Lung (tissue), 12 donors: ENCODE measurements around the gene IFI16. TPM values are rescaled to one million over a fixed set of nuclear protein-coding genes. Genes with fewer than 3 reads are reported as not detected.
A peak's percentile ranks its signal among the peaks of the same experiment; 100 is the strongest.
"Not testable (repeated sequence)": the region's sequence is repeated elsewhere in the genome, so short reads cannot be mapped to it uniquely, and the experiment has no call there.

Experiments used
- ATAC-seq: fragments of 200-7000 bp; cut with Tn5 transposase; one replicate; pipeline ENCODE4 v1.9.1; 2020; ENCODE audit warnings: moderate number of reproducible peaks; ENCODE audit not compliant: insufficient read depth, low FRiP score
- DNase-seq, 3 donors: peaks; one replicate each; pipeline ENCODE4 v3.0.0-alpha.2; 2013 to 2017
- H3K27ac ChIP-seq, 2 donors: one replicate each; pipeline ENCODE4 v1.5.1; 2013; ENCODE audit warnings: mild to moderate bottlenecking in 2 of 2, moderate library complexity in 2 of 2, control low read depth in 1 of 2, inconsistent platforms in 1 of 2, low read depth in 1 of 2, low read length in 1 of 2
- H3K27me3 ChIP-seq, 3 donors: one replicate each; pipeline ENCODE4 v1.5.1; 2013; ENCODE audit warnings: low read length in 2 of 3; ENCODE audit not compliant: control insufficient read depth in 3 of 3, insufficient read depth in 3 of 3
- H3K36me3 ChIP-seq, 4 donors: one replicate each; pipeline ENCODE4 v1.5.1; 2013; ENCODE audit warnings: low read length in 4 of 4, mild to moderate bottlenecking in 1 of 4, moderate library complexity in 1 of 4; ENCODE audit not compliant: control insufficient read depth in 4 of 4, insufficient read depth in 4 of 4
- H3K4me1 ChIP-seq, 5 donors: one replicate each; pipeline ENCODE4 v1.5.1; 2013; ENCODE audit warnings: low read length in 5 of 5, mild to moderate bottlenecking in 2 of 5, moderate library complexity in 1 of 5; ENCODE audit not compliant: control insufficient read depth in 5 of 5, insufficient read depth in 5 of 5
- H3K4me3 ChIP-seq: one replicate; pipeline ENCODE4 v1.5.1; 2013; ENCODE audit warnings: mild to moderate bottlenecking, control low read depth, moderate library complexity
- H3K9ac ChIP-seq, 2 donors: one replicate each; pipeline ENCODE4 v1.5.1; 2013; ENCODE audit warnings: low read length in 2 of 2, control low read depth in 1 of 2; ENCODE audit not compliant: insufficient read depth in 1 of 2
- H3K9me3 ChIP-seq, 4 donors: one replicate each; pipeline ENCODE4 v1.5.1; 2013; ENCODE audit warnings: low read length in 3 of 4, mild to moderate bottlenecking in 1 of 4, moderate library complexity in 1 of 4; ENCODE audit not compliant: control insufficient read depth in 4 of 4, insufficient read depth in 3 of 4
- WGBS, 2 donors: extraction: QIAGEN DNeasy Blood & Tissue Kit; methylation state at CpG; one replicate each; pipeline ENCODE4 v1.1.7; 2013; 5-methylcytosine and 5-hydroxymethylcytosine counted together
- polyA plus RNA-seq, 2 donors: library from polyadenylated mRNA; stranded (reverse); fragments of 200-250 nt; gene quantifications; one replicate each; pipeline ENCODE4 v1.2.1, GENCODE V29; 2013
- total RNA-seq, 2 donors: library from RNA; depleted of rRNA in 1 of 2; stranded (reverse); fragments of >200 nt in 1 of 2; gene quantifications; one replicate each; pipeline ENCODE4 v1.2.1, GENCODE V29; 2014 to 2021
- TF ChIP-seq, protein P1 (sequence below): IDR thresholded peaks from 2 replicates; pipeline ENCODE4 v1.5.1; 2012; ENCODE audit warnings: mild to moderate bottlenecking; ENCODE audit errors: control extremely low read depth, extremely low read depth
- donor health status: control.
- donor health status: control.
- donor health status: Bipolar disorder and iron deficiency.
- donor health status: healthy.
- donor health status: DM: yes; HTN: yes; CAD: no.

The IFI16 gene
- total and polyA plus RNA-seq, 4 donors, result 60.7 to 124 (median 81.4) TPM

DNA sequence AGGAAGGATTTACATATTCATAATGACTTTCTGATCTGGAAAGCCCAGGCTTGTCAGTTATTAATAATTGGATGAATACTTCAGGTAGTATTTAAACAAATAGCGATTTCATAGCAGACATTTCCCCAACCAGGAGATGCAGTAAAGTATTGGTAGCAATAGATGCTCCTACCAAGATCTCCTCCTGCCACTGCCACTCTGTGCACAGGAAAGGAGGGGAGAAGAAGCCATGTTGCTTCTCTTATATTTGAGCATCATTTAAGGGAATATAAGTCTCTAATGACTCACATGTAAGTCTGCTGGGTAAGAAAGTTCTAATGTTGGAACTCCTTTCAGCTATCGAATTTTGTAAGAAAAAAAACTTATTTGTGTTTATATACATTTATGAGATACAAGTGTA, 420 bp upstream of the IFI16 start:
- H3K9ac ChIP-seq, result peak overlapping the region in 1 of 2 donors; percentile 84
- H3K36me3 ChIP-seq, result peaks cover 0 to 2% (median 0%) of the 10 kb centered on the region in 4 donors
- H3K4me1 ChIP-seq, result peaks cover 0 to 19% (median 7%) of the 10 kb centered on the region in 5 donors
- H3K27ac ChIP-seq, result peak overlapping the region; percentile 90 to 91
- no peaks in the 10 kb centered on the region for H3K9me3 ChIP-seq
- ATAC-seq (no peak), DNase-seq (no peak)
- TF ChIP-seq, protein P1, sequence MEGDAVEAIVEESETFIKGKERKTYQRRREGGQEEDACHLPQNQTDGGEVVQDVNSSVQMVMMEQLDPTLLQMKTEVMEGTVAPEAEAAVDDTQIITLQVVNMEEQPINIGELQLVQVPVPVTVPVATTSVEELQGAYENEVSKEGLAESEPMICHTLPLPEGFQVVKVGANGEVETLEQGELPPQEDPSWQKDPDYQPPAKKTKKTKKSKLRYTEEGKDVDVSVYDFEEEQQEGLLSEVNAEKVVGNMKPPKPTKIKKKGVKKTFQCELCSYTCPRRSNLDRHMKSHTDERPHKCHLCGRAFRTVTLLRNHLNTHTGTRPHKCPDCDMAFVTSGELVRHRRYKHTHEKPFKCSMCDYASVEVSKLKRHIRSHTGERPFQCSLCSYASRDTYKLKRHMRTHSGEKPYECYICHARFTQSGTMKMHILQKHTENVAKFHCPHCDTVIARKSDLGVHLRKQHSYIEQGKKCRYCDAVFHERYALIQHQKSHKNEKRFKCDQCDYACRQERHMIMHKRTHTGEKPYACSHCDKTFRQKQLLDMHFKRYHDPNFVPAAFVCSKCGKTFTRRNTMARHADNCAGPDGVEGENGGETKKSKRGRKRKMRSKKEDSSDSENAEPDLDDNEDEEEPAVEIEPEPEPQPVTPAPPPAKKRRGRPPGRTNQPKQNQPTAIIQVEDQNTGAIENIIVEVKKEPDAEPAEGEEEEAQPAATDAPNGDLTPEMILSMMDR, result no peak
- H3K4me3 ChIP-seq, result no peak overlapping the region
- H3K27me3 ChIP-seq, result peaks cover 0 to 4% (median 3%) of the 10 kb centered on the region in 3 donors
- WGBS, 2 donors, result 51 to 57% methylated on average over 2 of the region's 2 CpGs

DNA sequence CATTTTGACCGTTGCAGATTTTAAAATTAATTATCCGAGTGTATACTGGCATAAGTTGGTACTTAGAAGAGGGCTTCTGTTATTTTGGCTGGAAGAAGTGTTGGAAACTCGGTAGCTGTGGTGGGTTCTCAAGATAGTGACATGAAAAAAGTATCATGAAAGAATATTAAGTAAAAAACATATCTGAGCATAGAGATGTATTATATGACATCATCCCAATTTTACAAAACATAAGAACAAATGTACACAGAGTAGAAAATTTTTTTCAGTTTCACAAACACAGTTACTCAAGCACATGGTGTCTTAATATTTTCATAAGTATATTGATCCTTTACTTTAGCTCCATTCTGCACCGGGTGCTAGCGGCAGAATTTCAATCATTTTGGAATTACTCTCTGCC, 684 bp downstream of the IFI16 start:
- H3K9me3 ChIP-seq, result peaks cover 0 to under 1% (median 0%) of the 10 kb centered on the region in 4 donors
- DNase-seq (no peak), ATAC-seq (no peak)
- H3K4me1 ChIP-seq, result peaks cover 0 to 22% (median 8%) of the 10 kb centered on the region in 5 donors
- H3K27ac ChIP-seq, result peak overlapping the region in 1 of 2 donors; percentile 90
- H3K27me3 ChIP-seq, result peaks cover 0 to 4% (median 1%) of the 10 kb centered on the region in 3 donors
- whole genome bisulfite sequencing, 2 donors, result 1 to 12% methylated on average over 5 of the region's 5 CpGs
- H3K36me3 ChIP-seq, result peaks cover 0 to 7% (median 3%) of the 10 kb centered on the region in 4 donors
- peak overlapping the region; percentile 60 to 84 for H3K9ac ChIP-seq
- TF ChIP-seq, protein P1, result no peak
- H3K4me3 ChIP-seq, result peak overlapping the region; percentile 39

DNA sequence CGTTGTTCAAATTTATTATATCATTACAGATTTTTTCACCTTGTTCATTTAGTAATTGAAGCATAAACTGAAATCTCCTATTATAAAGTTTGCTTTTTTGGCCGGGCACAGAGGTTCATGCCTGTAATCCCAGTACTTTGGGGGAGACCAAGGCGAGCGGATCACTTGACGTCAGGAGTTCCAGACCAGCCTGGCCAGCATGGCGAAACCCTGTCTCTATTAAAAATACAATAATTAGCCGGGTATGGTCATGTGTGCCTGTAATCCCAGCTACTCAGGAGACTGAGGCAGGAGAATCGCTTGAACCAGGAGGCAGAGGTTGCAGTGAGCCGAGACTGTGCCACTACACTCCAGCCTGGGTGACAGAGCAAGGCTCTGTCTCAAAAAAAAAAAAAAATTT, 1.3 kb downstream of the IFI16 start:
- not testable (repeated sequence) for H3K27me3 ChIP-seq, H3K9me3 ChIP-seq, ATAC-seq
- Histone ChIP-seq H3K4me1 (peaks cover 0 to 22% (median 8%) of the 10 kb centered on the region in 5 donors), H3K27ac (peak overlapping the region; percentile 54 to 84), H3K9ac (peak overlapping the region in 1 of 2 donors; percentile 84), H3K4me3 (peak overlapping the region; percentile 62), H3K36me3 (peaks cover 0 to 13% (median 7%) of the 10 kb centered on the region in 4 donors)
- DNase-seq, result peak in 2 of 3 donors; percentile 28 to 32
- 12 to 18% methylated on average over 9 of the region's 9 CpGs for WGBS, 2 donors

DNA sequence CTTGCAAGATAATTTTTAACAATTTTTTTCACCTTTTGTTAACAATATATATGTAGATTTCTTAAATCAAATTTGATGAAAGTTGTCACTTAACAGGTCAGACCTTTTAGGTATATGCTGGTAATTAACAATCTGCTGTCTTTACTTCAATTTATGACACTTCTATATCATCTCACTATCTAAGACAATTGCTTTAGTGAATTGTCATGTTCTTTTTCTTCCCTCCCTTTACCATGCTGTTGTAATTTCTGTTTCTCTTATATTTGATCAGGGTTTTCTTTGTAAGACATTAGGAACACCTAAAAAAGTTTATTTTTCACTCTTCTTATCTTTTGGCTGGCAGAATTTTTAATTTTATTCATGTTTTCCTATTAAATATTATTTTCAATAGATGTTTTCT, 2.0 kb downstream of the IFI16 start:
- peaks cover 0 to 22% (median 8%) of the 10 kb centered on the region in 5 donors for H3K4me1 ChIP-seq

More for the DNA sequence above, 2.0 kb downstream of the IFI16 start:
- TF ChIP-seq, protein P1, result no peak
- Histone ChIP-seq H3K9ac (peak overlapping the region in 1 of 2 donors; percentile 67), H3K36me3 (peaks cover 0 to 21% (median 12%) of the 10 kb centered on the region in 4 donors), H3K27me3 (no peaks in the 10 kb centered on the region), H3K4me3 (no peak overlapping the region), H3K9me3 (peaks cover 0 to 2% (median 0%) of the 10 kb centered on the region in 4 donors), H3K27ac (no peak overlapping the region)
- no peak for ATAC-seq
- peak in 1 of 3 donors; percentile 26 for DNase-seq
